A172 (cell line): ENCODE data around the gene TESK2. TPM values are rescaled to one million over a fixed set of nuclear protein-coding genes. Genes with fewer than 3 reads are reported as not detected.
A peak's percentile ranks its signal among the peaks of the same experiment; 100 is the strongest.

Source experiments
- DNase-seq: peaks from one replicate; pipeline ENCODE4 v3.0.0-alpha.2; 2015; ENCODE audit warnings: low spot score
- total RNA-seq: library from RNA; depleted of rRNA; stranded (reverse); fragments of >200 nt; shearing (Covaris generic); gene quantifications from 2 replicates; pipeline ENCODE4 v1.2.3, GENCODE V29; 2014

Gene TESK2
- total RNA-seq, 1 experiment from 2014 or later: 0.52 TPM

DNA sequence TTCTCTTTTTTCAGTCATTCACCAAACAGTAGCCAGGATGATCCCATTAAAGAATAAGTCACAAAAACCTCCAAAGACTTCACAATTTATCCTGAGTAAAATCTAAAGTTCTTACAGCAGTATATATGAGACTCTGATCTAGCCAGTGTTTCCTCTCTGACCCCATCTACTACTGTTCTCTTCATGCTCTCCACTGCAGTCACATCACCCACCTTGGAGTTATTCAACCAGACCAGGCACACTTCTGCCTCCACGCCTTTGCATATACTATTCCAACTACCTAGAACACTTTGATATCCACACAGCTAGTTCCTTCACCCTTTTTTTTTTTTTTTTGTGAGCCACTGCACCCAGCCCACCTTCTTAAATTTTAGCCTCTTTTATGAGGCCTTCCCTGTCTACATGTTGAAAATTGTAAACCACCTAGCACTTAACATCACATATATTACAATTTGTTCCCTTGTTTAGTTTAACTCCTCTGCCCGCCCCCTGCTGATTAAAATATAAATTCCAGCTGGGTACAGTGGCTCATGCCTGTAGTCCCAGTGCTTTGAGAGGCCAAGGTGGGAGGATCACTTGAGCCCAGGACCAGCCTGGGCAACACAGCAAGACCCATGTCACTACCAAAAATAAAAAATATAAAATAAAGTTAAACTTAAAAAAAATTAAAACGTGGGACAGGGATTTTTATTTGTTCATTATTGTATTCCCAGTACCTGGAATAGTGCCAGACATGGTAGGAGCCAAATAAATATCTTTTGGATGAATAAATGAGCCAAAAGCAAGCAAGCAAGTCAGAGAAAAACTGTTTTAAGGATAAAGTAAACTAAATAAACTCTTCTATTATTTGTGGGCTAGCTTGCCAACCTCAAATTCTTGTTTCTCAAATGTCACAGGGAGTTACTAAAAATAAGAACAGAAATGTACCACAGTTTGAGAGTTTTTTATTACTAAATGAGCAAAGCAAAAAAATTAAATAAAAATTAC lies 115.6 kb downstream of the TESK2 start:
- DNase-seq: no peak

DNA sequence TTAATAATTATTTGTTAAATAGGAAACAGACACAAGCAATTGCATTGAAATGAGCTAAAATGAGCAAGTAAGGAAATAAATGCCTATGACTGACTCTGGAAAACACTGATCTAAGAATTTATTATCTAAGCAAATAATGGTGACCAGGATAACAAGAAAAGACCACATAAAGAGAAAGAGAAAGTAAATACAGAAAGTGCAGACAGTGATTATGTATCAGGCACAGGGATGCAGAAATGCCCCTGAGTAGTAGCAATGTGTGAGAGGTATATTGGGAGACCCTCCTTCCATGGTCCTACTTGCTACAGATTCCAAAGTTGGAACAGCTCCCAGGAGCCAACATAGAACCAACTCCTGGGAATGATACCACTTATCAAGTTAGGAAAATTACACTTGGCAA lies 117.4 kb downstream of the TESK2 start:
- no peak for DNase-seq

DNA sequence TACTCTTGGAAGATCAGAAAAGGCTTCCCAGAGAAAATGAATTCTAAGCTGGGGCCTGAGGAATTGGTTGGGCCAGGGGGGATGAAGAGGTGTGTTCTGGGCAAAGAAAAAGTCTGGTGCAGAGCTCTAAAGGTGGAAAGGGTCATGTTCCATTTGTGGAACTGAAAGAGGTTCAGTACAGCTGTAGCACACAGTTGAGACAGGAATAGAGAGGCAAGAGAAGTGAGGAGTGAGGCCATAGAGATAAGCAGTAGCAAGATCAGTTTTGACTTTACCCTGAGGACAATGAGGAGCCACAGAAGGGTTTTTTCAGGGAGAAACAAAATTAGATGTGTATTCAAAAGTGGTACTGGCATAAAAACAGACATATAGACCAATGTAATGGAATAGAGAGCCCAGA lies 120.4 kb downstream of the TESK2 start:
- no peak for DNase-seq

DNA sequence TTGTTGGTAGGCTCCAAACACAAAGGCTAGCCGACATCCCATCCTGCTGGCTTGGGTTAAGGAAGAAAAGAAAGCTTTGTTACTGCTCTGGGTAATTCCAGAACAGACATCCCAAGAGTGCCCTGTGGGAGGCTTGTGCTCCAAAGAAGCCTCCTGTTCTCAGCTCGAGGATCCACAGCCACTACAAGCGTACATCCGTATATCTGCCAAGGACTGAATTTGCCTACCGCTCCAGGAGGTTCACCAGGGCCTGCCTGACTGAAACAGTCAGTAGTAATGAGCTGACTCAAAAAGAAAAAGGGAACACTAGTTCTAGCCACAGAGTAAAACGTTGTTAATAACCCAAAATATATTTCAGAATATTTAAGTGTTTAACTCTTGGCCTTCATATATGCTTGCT lies 125.9 kb downstream of the TESK2 start:
- DNase-seq: no peak

DNA sequence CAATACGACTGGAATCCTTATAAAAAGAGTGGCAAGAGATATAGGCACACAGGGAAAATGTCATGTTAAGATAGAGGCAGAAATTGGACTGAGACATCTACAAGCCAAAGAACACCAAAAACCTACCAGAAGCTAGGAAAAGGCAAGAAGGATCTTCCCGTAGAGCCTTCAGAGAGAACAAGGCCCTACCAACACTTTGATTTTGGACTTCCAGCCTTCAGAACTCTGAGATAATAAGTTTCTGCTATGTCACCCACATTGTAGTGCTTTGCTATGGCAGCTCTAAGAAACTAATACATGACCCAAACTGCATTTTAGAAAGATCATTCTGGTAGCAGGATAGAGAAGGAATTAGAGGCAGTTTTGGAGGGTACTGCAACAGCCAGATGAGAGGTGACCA lies 126.7 kb downstream of the TESK2 start:
- DNase-seq: no peak

DNA sequence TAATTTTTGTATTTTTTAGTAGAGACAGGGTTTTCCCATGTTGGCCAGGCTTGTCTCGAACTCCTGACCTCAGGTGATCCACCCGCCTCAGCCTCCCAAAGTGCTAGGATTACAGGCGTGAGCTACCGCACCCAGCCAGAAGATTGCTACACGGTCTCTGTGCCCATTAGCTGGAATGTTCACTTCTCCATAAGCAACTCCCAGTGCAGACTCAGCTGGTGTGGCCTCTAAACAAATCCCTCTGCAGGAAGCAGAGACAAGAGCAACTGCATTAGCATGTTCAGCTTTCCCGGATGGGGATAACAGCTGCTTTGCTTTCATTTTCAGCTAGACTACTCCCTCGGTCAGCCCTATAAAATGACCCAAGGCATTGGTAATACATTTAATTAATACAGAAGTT lies 130.0 kb downstream of the TESK2 start:
- peak; percentile 35 for DNase-seq

DNA sequence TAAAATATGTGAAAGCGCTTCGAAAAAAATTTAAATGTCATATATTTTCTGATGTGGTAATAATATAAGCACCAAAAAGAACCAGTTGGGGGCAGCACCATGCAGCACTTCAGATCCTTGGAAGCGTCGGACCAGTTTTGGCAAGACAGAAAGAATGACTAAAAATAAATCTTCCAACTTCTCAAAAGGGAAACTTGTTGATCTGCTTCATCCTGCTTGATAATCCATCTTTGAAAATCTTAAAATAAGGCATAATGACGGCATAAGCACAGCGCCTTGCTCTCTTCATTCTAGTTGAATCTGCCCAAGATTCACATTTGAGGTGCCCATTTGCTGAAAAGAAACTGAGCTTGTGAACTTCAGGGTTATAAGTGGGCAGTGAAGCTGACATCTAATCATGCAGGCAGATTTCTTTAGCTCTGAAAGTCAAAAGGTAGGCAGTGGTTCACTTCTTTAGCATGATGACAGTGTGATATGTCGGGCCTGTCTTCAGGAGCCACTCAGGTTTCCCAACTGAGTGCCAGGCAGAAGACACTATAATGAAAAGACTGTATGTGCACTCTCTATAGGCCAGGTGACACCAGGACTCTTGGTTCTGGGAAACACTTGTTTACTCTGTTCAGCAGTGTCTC lies 131.0 kb downstream of the TESK2 start:
- peak; percentile 28 for DNase-seq

DNA sequence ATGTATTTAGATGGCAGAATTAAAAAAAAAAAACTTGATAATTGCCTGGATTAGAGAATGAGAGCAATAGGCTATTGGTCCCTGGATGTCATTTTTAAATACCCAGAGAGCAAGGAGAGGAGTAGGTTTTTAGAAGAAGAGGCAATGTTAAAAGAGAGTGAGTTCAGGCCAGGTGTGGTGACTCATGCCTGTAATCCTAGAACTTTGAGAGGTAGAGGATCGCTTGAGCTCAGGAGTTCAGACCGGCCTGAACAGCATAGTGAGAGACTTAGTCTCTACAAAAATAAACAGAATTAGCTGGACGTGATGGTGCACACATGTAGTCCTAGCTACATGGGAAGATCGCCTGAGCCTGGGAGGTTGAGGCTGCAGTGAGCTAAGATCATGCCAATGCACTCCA lies 134.8 kb downstream of the TESK2 start:
- no peak for DNase-seq

DNA sequence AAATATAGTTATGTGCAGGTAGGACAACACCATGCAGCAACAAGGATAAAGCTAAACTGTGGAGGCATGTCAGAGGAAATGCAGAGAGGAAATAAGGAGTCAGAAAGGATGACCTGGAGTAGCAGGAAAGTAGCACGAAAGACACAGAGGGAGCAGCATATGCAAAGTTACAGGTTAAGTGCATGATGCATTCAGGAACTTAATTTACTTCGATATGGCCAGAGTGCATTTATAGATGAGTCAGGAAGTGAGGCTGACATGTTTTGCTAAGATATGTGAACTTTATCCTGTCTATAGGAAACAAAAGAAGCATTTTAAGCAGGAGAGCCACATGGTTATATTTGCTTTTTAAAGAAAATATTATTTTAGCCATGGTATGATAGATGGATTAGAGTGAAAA lies 135.3 kb downstream of the TESK2 start:
- no peak for DNase-seq

DNA sequence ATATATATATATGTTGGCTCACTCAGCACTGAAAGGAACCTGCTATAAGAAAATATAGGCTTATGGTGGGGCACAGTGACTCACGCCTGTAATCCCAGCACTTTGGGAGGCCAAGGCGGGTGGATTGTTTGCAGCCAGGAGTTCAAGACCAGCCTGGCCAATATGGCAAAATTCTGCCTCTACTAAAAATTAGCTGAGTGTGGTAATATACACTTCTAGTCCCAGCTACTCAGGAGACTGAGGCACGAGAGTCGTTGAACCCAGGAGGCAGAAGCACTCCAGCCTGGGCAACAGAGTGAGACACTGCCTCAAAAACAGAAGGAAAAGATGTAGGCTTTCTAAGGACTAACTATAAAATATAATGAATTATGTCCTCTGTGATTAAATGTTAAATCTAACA lies 136.1 kb downstream of the TESK2 start:
- DNase-seq: no peak

DNA sequence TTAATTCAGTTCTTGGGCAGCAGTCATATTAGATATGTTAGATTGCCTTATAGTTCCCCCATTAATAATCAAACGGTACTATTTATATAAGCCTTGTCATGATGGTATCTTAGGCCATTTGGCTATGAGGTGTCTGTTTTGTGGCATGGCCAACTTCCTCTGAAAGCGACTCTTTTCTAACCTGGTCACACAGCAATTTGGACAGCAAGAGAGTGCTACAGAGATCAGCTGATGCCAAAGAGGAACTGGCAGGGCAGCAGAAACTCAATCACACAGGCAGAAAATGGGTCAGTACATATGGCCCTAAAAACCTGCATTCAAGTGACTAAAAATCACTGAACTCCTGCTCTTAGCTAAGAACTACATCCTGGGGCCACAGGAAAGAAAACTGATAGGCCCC lies 137.3 kb downstream of the TESK2 start:
- DNase-seq: no peak

DNA sequence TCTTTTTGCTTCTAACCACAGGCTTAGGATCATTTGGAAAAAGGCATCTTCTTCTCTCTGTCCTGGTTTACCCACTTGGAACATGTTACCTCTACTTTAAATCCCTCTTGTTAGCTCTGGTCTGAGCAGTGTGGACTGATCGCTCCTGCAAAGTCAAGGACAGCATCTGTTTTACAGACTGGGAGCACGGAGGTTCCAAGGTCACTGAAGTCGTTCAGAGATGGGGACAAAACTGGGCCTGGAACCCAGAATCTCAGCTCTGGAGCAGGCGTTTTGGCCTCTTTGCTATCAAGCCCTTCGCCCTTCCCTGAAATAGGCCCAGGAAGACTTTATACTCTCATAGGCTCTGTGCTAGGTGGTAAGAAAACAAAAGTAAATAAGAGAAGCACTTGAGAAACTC lies 139.5 kb downstream of the TESK2 start:
- DNase-seq: no peak

DNA sequence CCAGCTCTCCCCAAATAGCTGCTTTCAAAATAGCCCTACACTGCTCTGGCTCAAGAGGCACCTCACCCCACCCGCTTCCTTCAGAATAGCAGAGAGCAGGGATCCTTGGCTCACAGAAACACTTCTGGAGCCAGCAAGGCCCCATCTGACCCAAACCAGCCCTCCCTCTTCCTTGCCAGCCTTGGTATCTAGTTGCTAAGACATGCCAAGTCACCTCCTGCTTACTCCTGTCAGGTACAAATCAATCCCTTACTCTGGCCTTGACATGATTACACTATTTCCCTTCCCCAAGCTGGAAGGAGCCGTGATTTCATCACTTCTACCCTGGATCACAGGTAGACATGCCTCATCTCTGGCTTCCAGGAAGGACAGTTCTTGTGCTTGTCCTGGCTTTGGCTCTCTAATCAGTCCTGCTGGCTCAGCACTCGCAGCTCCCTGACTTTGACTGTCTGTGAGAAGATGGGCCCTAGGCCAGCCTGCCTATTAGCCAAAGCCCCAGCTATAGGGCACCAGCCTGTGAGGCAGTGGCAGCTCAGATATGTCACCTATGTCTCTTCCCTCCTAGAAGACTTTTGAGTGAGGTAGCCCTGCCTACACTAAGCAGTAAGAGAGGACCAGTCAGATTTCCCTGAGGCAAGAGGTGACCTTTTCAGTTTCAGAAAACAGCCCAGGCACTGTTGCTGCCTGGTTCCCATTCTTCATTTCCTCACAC lies 141.8 kb downstream of the TESK2 start:
- DNase-seq: no peak

DNA sequence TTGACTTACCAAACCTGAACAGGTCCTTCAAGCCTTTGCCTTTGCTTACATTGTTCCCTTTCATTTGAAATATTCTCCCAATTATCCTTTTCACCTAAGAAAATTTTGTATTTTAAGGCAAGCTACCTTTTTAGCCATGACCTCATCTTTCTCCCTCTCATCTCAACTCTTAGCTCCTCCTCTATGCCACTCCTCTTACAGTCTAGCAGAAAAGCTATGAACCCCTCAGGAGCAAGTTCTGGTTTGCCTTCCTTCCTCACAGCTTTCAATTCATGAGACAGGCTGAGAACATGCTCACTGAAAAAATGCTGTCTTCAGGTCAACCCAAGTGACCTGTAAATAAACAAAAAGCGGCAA lies 142.4 kb downstream of the TESK2 start:
- no peak for DNase-seq

DNA sequence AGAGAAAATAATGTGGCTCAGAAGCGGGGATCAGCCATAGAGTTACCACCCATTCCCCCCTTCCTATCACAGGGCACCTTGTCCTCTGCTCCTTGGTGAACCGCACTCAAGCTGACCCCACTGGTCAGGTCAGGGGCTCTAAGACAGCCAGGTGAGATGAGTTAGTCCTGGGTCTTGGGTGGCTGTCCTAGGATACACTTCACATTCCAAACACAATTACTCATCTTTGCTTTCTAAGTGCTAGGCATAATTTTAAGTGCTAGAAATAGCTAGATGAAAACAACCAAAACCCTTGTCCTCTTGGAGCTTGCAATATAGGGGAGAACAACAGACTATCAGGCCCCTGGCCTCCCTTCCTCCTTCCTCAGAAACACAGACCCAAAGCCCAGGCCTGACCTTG lies 142.9 kb downstream of the TESK2 start:
- no peak for DNase-seq

DNA sequence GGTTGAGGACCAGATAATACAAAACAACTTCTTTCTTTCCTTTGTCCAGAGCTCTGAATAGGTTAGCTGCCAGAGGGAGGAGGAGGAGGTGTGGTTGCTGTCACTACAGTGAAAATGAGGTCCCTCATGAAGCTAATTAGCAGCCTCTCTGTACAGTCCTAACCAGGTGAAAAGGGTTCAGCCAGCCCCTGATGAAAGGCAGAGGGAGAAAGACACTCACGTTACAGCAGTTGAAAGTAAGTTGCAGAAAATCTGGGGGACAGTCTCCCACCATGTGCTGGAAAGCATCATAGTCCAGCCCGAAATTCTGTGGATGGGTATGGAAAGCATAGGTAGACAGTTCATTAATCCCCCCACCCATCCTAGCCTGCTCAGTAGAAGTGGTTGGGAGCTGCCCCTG lies 144.5 kb downstream of the TESK2 start:
- no peak for DNase-seq

DNA sequence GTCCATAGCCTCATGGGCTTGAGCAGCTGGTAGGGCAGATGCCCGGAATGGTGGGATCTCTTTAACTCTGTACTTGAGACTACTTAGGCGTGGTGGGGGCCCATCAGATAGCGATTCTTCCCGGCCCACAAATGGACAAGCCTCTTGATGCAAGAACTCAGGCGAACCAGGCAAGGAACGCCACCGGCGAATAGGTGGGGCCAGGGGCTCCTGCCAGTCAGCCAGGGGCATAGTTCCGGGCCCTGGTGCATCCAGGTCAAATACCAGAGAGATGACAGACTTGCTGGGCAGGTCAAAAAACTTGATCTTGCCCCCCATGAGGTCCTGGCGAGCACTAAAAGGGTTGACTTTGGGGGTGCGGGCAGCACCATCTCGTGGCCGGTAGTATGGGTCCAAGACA lies 145.9 kb downstream of the TESK2 start:
- no peak for DNase-seq

DNA sequence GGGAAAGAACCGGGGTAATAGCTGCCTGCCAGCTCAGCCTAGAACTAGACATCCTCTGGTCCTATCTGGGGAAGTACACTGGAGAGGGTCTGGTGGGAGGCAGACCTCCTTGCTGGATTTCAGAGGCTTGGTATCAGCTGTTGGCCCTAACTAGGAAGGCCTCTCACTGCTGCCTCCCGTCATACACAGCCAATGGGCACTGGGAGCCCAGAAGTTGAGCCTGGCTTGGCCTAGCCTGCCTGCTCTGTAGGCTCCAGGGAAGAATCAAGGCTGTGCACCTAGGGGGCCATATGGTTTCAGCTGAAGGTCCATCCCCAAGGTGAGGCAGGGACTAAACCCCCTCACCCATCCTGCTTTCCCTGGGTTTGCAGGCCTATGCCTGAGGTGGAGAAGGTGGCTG lies 146.5 kb downstream of the TESK2 start:
- no peak for DNase-seq

DNA sequence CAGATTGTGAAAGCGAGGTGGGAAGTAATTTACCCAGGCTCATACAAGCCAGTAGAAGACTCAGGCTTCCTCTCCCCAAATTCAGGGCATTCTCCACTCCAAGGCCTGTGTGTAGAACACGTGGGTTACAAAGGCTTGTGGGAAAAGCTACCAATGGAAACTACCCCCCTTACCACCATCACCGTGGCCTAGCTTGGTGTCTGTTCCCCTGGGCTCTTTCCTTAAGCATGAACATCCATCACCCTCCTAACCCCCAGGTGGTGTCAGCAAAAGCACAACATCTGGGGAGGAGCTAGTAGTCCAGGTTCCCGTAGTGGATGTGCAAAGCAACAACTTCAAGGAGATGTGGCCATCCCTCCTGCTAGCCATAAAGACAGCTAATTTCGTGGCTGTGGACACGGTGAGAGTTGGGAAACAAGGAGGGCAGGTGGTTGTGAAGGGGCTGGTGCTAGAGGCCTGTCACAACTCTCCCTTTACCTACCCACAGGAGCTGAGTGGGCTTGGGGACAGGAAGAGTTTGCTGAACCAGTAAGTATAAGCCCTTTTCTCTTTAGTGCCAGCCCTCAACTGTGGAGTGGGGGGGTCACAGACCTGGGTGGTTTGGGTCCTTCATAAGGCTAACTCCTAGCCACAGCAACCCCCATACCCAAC lies 150.0 kb downstream of the TESK2 start:
- DNase-seq: no peak

DNA sequence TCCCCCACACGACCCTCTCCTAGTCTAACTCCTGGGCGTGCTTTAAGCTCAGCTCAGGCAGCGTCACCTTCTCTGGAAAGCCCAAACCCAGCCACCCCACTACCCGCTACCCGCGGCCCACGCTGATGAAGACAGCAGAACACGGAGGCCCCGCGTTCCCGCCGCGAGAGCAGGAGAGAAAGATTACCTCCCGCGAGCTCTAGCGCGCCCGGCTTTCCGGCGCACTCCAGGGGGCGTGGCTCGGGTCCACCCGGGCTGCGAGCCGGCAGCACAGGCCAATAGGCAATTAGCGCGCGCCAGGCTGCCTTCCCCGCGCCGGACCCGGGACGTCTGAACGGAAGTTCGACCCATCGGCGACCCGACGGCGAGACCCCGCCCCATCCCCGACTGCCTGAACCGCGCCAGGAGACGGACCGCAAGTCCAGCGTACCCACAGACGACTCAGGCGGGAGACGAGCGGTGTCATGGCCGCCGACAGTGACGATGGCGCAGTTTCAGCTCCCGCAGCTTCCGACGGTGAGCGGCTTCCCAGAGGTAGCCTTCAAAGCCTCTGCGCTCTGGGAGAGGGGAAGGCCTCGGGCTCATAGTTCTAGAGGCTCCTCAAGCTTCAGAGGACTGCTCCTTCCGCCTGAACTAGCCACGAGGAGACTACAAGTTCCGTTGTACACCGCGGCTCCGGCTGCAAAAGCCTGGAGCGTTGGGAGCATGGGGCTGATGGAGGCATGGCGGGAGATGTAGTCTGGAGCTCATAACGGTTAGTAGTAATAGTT lies 151.0 kb downstream of the TESK2 start, which contains the start of the genes MUTYH and TOE1:
TSS of gene MUTYH (minus strand) at position 652 of the 770 bp plus-strand sequence. CDS start 5,935 bp downstream, outside the sequence.
TSS of gene TOE1 (plus strand) at position 382 of the 770 bp plus-strand sequence. CDS start at position 465, 83 bp downstream.
- DNase-seq: peak; percentile 82
